GM12878 (cell line): Measurements from ENCODE around the gene OR2A12. TPM values are rescaled to one million over a fixed set of nuclear protein-coding genes. Genes with fewer than 3 reads are reported as not detected.

Experiments
- ATAC-seq: fragments of 200-7000 bp; cut with Tn5 transposase; 3 replicates; pipeline ENCODE4 v1.9.1; 2020; ENCODE audit warnings: mild to moderate bottlenecking, moderate library complexity
- BruUV-seq: library from RNA; stranded (reverse); fragments of 400-500 nt; replicated peaks from 2 replicates; lab custom pipeline; 2021; lab: Mats Ljungman, UMichigan
- CTCF ChIA-PET: fragments of 300-600 bp; sonication (Branson Sonifier 250); formaldehyde crosslinking; extraction: SDS; loops from one replicate; lab custom pipeline; 2021; ENCODE audit warnings: inconsistent platforms; lab: Yijun Ruan, JAX
- POLR2A ChIA-PET: fragments of 350-600 bp; formaldehyde crosslinking; extraction: SDS; loops from one replicate; lab custom pipeline; 2021; ENCODE audit warnings: inconsistent platforms; lab: Charles Lee
- RAD21 ChIA-PET: fragments of 300-600 bp; sonication (Branson Sonifier 250); formaldehyde crosslinking; loops from one replicate; lab custom pipeline; 2023; ENCODE audit warnings: antibody characterized with exemption; ENCODE audit not compliant: unreplicated experiment; lab: Charles Lee
- SMC1A ChIA-PET: fragments of 300-600 bp; sonication (Branson Sonifier 250); formaldehyde crosslinking; loops from one replicate; lab custom pipeline; 2023; ENCODE audit not compliant: unreplicated experiment, uncharacterized antibody; lab: Charles Lee
- DNase-seq: peaks from one replicate; pipeline ENCODE4 v3.0.0-alpha.2; 2011; ENCODE audit warnings: low read depth, low spot score
- FAIRE-seq: peaks from 3 replicates; lab custom pipeline; 2011; peaks lifted over from hg19 to GRCh38; lab: Jason Lieb, UNC
- H2AFZ ChIP-seq: 2 replicates; pipeline ENCODE4 v1.6.0; 2011; ENCODE audit warnings: low read depth, low read length, control low read depth; ENCODE audit not compliant: control insufficient read depth
- H3K27ac ChIP-seq: 2 replicates; pipeline ENCODE4 v1.5.1; 2011; ENCODE audit warnings: control low read depth; ENCODE audit not compliant: control insufficient read depth, insufficient read depth
- H3K27me3 ChIP-seq, 2 experiments: replicated peaks in 1 of 2; 2 replicates each; pipeline versions ENCODE4 v1.6.0 to v1.6.1; 2011; ENCODE audit warnings: low read length in 1 of 2; ENCODE audit not compliant: control insufficient read depth in 2 of 2, insufficient read depth in 2 of 2
- H3K36me3 ChIP-seq, 2 experiments: 2 replicates each; pipeline ENCODE4 v1.5.1; 2011; ENCODE audit warnings: low read length in 1 of 2; ENCODE audit not compliant: control insufficient read depth in 2 of 2, insufficient read depth in 2 of 2
- H3K4me1 ChIP-seq: 2 replicates; pipeline ENCODE4 v1.6.1; 2011; ENCODE audit warnings: mild to moderate bottlenecking, low read length, moderate library complexity, mixed read lengths; ENCODE audit not compliant: control insufficient read depth, insufficient read depth
- H3K4me2 ChIP-seq: 2 replicates; pipeline ENCODE4 v1.6.0; 2011; ENCODE audit warnings: control low read depth; ENCODE audit not compliant: control insufficient read depth, insufficient read depth
- H3K4me3 ChIP-seq: fragments of 200-600 bp; sonication (generic); 2 replicates; pipeline ENCODE4 v1.5.1; 2016
- H3K79me2 ChIP-seq: 2 replicates; pipeline ENCODE4 v1.6.0; 2011; ENCODE audit warnings: low read length; ENCODE audit not compliant: control insufficient read depth, insufficient read depth
- H3K9ac ChIP-seq: 2 replicates; pipeline ENCODE4 v1.8.0; 2011; ENCODE audit warnings: low read length, control low read depth, mixed read lengths; ENCODE audit not compliant: control insufficient read depth, insufficient read depth
- H3K9me3 ChIP-seq: replicated peaks from 3 replicates; pipeline ENCODE4 v1.5.1; 2011; ENCODE audit warnings: mild to moderate bottlenecking, low read length; ENCODE audit not compliant: control insufficient read depth, insufficient read depth
- H4K20me1 ChIP-seq: 2 replicates; pipeline ENCODE4 v1.6.0; 2011; ENCODE audit not compliant: control insufficient read depth, insufficient read depth
- BHLHE40 ChIP-seq, 2 experiments: fragments of 450-650 bp in 1 of 2; IDR thresholded peaks; 2 replicates each; pipeline ENCODE4 v1.6.1; 2011 to 2017; ENCODE audit warnings: low read depth in 2 of 2, borderline replicate concordance in 1 of 2, improper control_type of control experiment in 1 of 2, low read length in 1 of 2, mild to moderate bottlenecking in 1 of 2
- CBX5 ChIP-seq: sonication (generic); IDR thresholded peaks from 2 replicates; pipeline ENCODE4 v1.6.1; 2016; ENCODE audit warnings: low read depth, moderate library complexity, mild to moderate bottlenecking, inconsistent platforms
- CEBPB ChIP-seq, 2 experiments: fragments of 150-350 bp in 1 of 2; IDR thresholded peaks; 2 replicates each; pipeline ENCODE4 v1.6.1; 2012 to 2014; ENCODE audit warnings: low read depth in 2 of 2, low read length in 2 of 2, borderline replicate concordance in 1 of 2, inconsistent platforms in 1 of 2
- CHD4 ChIP-seq: fragments of 200-600 bp; sonication (generic); IDR thresholded peaks from 2 replicates; pipeline ENCODE4 v1.6.1; 2016; ENCODE audit warnings: mild to moderate bottlenecking
- GABPA ChIP-seq: IDR thresholded peaks from 2 replicates; pipeline ENCODE4 v1.6.1; 2014; ENCODE audit warnings: antibody characterized with exemption, low read depth, mild to moderate bottlenecking, inconsistent platforms
- HDGF ChIP-seq: fragments of 450-650 bp; IDR thresholded peaks from 2 replicates; pipeline ENCODE4 v1.6.1; 2016; ENCODE audit warnings: antibody characterized with exemption
- IRF4 ChIP-seq: IDR thresholded peaks from 2 replicates; pipeline ENCODE4 v1.6.1; 2011; ENCODE audit warnings: low read depth, low read length
- KAT2A ChIP-seq: conservative IDR thresholded peaks from 2 replicates; pipeline ENCODE4 v1.6.1; 2011; ENCODE audit warnings: low read depth, low read length; ENCODE audit not compliant: control insufficient read depth
- KLF5 ChIP-seq: fragments of 450-650 bp; IDR thresholded peaks from 2 replicates; pipeline ENCODE4 v1.6.1; 2014; ENCODE audit warnings: mild to moderate bottlenecking; ENCODE audit not compliant: partially characterized antibody
- MTA3 ChIP-seq: IDR thresholded peaks from 2 replicates; pipeline ENCODE4 v1.6.1; 2012; ENCODE audit warnings: low read length, inconsistent platforms, borderline replicate concordance
- POLR2AphosphoS5 ChIP-seq: IDR thresholded peaks from 2 replicates; pipeline ENCODE4 v1.6.1; 2011; ENCODE audit warnings: mild to moderate bottlenecking, low read length, inconsistent platforms
- POU2F2 ChIP-seq: IDR thresholded peaks from 3 replicates; pipeline ENCODE4 v1.6.1; 2011; ENCODE audit warnings: low read depth, mild to moderate bottlenecking, low read length, borderline replicate concordance
- SREBF2 ChIP-seq: IDR thresholded peaks from 2 replicates; pipeline ENCODE4 v1.6.1; 2012; ENCODE audit warnings: mild to moderate bottlenecking, low read length
- YY1 ChIP-seq: IDR thresholded peaks from 2 replicates; pipeline ENCODE4 v1.6.1; 2011; ENCODE audit warnings: low read depth, mild to moderate bottlenecking, low read length
- ZNF274 ChIP-seq: IDR thresholded peaks from one replicate; pipeline ENCODE4 v1.8.0; 2011; ENCODE audit not compliant: insufficient read length, insufficient read depth
- WGBS: methylation state at CpG from one replicate; pipeline ENCODE4 v1.1.6; 2016; ENCODE audit warnings: low lambda C conversion rate; ENCODE audit not compliant: insufficient replicate concordance, insufficient coverage; ENCODE audit errors: missing lambda C conversion rate; 5-methylcytosine and 5-hydroxymethylcytosine counted together
- in situ Hi-C: fragments of 300-500 bp; cut with MboI; formaldehyde crosslinking; loops from 9 replicates; pipeline ENCODE4 v1.14.3; 2018; ENCODE audit warnings: mixed read lengths
- intact Hi-C: fragments of 100-400 bp; cut with micrococcal nuclease; formaldehyde crosslinking; loops from one replicate; pipeline ENCODE4 v1.14.2; 2022; ENCODE audit not compliant: unreplicated experiment
- polyA plus RNA-seq, 11 experiments: library from polyadenylated mRNA; depleted of rRNA in 4 of 11; unstranded in 6 of 11; stranded (reverse) in 5 of 11; fragments of >200 nt; fragmentation: Nextera tagmentation in 4 of 11; fragmentation: Illumina TruSeq in 1 of 11; extraction: Ambion mirVana in 4 of 11; extraction: Trizol in 1 of 11; gene quantifications; 1 replicate in 1 of 11; 2 replicates in 10 of 11; pipeline versions ENCODE4 v1.2.1 to v1.2.3, GENCODE V29; 2011 to 2016; ENCODE audit warnings: inconsistent platforms in 2 of 11, missing spikeins in 2 of 11, low read depth in 1 of 11
- total RNA-seq, 4 experiments: library from RNA; depleted of rRNA in 3 of 4; stranded (reverse); fragments of >200 nt in 3 of 4; fragmentation: Illumina TruSeq in 1 of 4; extraction: Trizol in 1 of 4; gene quantifications; 2 replicates each; pipeline versions ENCODE4 v1.2.1 to v1.2.3, GENCODE V29; 2013 to 2021
- TF ChIP-seq, protein P1 (sequence below): fragments of 450-650 bp; IDR thresholded peaks from 2 replicates; pipeline ENCODE4 v1.6.1; 2017; ENCODE audit warnings: low read depth, mild to moderate bottlenecking, moderate library complexity
- TF ChIP-seq, protein P2 (sequence below): fragments of 450-650 bp; formaldehyde crosslinking; IDR thresholded peaks from 2 replicates; pipeline ENCODE4 v1.4.0; 2020; ENCODE audit warnings: mild to moderate bottlenecking, moderate library complexity

Gene OR2A12
- total and polyA plus RNA-seq, 10 of the 15 experiments (the other 5 are each of a cell fraction or from before 2014, with no cell fraction given) = not detected

DNA sequence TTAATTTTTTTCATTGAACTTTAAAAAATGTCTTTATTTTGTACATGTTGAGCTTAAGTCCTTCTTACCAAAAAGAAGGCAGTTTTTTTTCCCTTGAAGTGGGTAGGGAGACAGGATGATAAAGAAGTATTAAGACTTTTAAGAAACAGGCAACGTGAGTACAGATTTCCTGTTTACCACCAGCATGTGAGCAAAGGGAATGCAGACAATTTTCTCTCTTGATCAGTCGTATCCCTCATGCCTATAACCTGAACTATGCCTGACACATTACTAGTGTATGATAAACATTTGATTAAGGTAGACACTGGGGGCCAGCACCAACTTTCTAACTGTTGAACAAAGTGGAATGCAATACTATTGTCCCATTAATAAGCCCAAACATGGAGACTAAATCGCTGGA lies 14.5 kb downstream of the OR2A12 start:
- TF ChIP-seq HDGF = no peak
- TF ChIP-seq CHD4 = no peak
- TF ChIP-seq, protein P1, sequence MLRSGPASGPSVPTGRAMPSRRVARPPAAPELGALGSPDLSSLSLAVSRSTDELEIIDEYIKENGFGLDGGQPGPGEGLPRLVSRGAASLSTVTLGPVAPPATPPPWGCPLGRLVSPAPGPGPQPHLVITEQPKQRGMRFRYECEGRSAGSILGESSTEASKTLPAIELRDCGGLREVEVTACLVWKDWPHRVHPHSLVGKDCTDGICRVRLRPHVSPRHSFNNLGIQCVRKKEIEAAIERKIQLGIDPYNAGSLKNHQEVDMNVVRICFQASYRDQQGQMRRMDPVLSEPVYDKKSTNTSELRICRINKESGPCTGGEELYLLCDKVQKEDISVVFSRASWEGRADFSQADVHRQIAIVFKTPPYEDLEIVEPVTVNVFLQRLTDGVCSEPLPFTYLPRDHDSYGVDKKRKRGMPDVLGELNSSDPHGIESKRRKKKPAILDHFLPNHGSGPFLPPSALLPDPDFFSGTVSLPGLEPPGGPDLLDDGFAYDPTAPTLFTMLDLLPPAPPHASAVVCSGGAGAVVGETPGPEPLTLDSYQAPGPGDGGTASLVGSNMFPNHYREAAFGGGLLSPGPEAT = no peak
- TF ChIP-seq YY1 = no peak
- TF ChIP-seq IRF4 = no peak
- no peak for TF ChIP-seq CEBPB (IDR thresholded peaks at IDR 0.05; ENCODE audit: borderline replicate concordance in 1 of 2, low read depth in 2 of 2, low read length in 2 of 2)
- TF ChIP-seq ZNF274 = no peak
- TF ChIP-seq MTA3 = no peak
- no peak for TF ChIP-seq GABPA
- TF ChIP-seq SREBF2 = no peak
- no peak for TF ChIP-seq POU2F2
- TF ChIP-seq KLF5 = no peak
- TF ChIP-seq BHLHE40 (IDR thresholded peaks at IDR 0.05; ENCODE audit: borderline replicate concordance in 1 of 2, low read depth in 2 of 2, low read length in 1 of 2) = no peak
- TF ChIP-seq KAT2A = no peak
- TF ChIP-seq CBX5 = no peak
- TF ChIP-seq, protein P2, sequence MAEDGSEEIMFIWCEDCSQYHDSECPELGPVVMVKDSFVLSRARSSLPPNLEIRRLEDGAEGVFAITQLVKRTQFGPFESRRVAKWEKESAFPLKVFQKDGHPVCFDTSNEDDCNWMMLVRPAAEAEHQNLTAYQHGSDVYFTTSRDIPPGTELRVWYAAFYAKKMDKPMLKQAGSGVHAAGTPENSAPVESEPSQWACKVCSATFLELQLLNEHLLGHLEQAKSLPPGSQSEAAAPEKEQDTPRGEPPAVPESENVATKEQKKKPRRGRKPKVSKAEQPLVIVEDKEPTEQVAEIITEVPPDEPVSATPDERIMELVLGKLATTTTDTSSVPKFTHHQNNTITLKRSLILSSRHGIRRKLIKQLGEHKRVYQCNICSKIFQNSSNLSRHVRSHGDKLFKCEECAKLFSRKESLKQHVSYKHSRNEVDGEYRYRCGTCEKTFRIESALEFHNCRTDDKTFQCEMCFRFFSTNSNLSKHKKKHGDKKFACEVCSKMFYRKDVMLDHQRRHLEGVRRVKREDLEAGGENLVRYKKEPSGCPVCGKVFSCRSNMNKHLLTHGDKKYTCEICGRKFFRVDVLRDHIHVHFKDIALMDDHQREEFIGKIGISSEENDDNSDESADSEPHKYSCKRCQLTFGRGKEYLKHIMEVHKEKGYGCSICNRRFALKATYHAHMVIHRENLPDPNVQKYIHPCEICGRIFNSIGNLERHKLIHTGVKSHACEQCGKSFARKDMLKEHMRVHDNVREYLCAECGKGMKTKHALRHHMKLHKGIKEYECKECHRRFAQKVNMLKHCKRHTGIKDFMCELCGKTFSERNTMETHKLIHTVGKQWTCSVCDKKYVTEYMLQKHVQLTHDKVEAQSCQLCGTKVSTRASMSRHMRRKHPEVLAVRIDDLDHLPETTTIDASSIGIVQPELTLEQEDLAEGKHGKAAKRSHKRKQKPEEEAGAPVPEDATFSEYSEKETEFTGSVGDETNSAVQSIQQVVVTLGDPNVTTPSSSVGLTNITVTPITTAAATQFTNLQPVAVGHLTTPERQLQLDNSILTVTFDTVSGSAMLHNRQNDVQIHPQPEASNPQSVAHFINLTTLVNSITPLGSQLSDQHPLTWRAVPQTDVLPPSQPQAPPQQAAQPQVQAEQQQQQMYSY (CRISPR knock-in tag) = no peak
- no peak for TF ChIP-seq POLR2AphosphoS5
- ATAC-seq = no peak
- ChIA-PET CTCF (no interaction called here), RAD21 (no interaction called here), POLR2A (no interaction called here), SMC1A (interaction anchor here (1.3 kb wide), 1 partner anchor 13 kb away, joined by 3 read pairs; no protein-coding TSS in a partner anchor)
- no peak overlapping the region for H2AFZ ChIP-seq
- H3K36me3 ChIP-seq = no peaks in the 10 kb centered on the region
- no peak overlapping the region for H3K4me3 ChIP-seq
- no peak for DNase-seq
- H3K27me3 ChIP-seq = no peaks in the 10 kb centered on the region
- no peaks in the 10 kb centered on the region for H3K9me3 ChIP-seq
- no peak for FAIRE-seq
- H3K9ac ChIP-seq = no peak overlapping the region
- H3K4me1 ChIP-seq = no peaks in the 10 kb centered on the region
- 9% methylated on average over 3 of the region's 3 CpGs for WGBS
- H3K4me2 ChIP-seq = no peak overlapping the region
- no TSS peak for BruUV-seq
- no peak overlapping the region for H3K27ac ChIP-seq
- intact Hi-C loops (no loop called here), in situ Hi-C loops (no loop called here)
- no peaks in the 10 kb centered on the region for H4K20me1 ChIP-seq
- H3K79me2 ChIP-seq = no peaks in the 10 kb centered on the region
